Muscle of leg (tissue), 11 donors: ENCODE data around the gene NCDN. TPM values are rescaled to one million over a fixed set of nuclear protein-coding genes. Genes with fewer than 3 reads are reported as not detected.

ENCODE experiments used
- DNase-seq: peaks from one replicate; pipeline ENCODE4 v3.0.0; 2013
- H3K27ac ChIP-seq: one replicate; pipeline ENCODE4 v1.5.1; 2013; ENCODE audit warnings: mild to moderate bottlenecking, low read length, control low read depth
- H3K27me3 ChIP-seq: one replicate; pipeline ENCODE4 v1.6.1; 2013; ENCODE audit warnings: low read length; ENCODE audit not compliant: control insufficient read depth, insufficient read depth
- H3K36me3 ChIP-seq: one replicate; pipeline ENCODE4 v1.6.1; 2013; ENCODE audit warnings: low read length; ENCODE audit not compliant: control insufficient read depth, insufficient read depth
- H3K4me1 ChIP-seq: one replicate; pipeline ENCODE4 v1.6.1; 2013; ENCODE audit warnings: low read length; ENCODE audit not compliant: control insufficient read depth, insufficient read depth
- H3K4me3 ChIP-seq: one replicate; pipeline ENCODE4 v1.5.1; 2013; ENCODE audit warnings: low read length, control low read depth
- H3K9me3 ChIP-seq: replicated peaks from 2 replicates; pipeline ENCODE4 v1.6.1; 2013; ENCODE audit warnings: low read depth, low read length; ENCODE audit not compliant: control insufficient read depth
- WGBS: methylation state at CpG from one replicate; pipeline ENCODE4 v1.1.5; 2013; ENCODE audit warnings: missing lambda C conversion rate; ENCODE audit not compliant: insufficient coverage; 5-methylcytosine and 5-hydroxymethylcytosine counted together
- polyA plus RNA-seq, 8 donors: library from polyadenylated mRNA; unstranded; fragments of 120-200 nt; gene quantifications; one replicate each; pipeline versions ENCODE4 v1.2.1 to v1.2.3, GENCODE V29; 2013; ENCODE audit warnings: inconsistent platforms in 1 of 8, low replicate concordance in 1 of 8; ENCODE audit not compliant: insufficient read length in 8 of 8, insufficient read depth in 1 of 8
- total RNA-seq: library from RNA; stranded (reverse); fragments of 120-200 nt; gene quantifications from one replicate; pipeline ENCODE4 v1.2.4, GENCODE V29; 2013

Gene NCDN
- total and polyA plus RNA-seq, 9 donors, result 9.9 to 20.0 (median 15.8) TPM

DNA sequence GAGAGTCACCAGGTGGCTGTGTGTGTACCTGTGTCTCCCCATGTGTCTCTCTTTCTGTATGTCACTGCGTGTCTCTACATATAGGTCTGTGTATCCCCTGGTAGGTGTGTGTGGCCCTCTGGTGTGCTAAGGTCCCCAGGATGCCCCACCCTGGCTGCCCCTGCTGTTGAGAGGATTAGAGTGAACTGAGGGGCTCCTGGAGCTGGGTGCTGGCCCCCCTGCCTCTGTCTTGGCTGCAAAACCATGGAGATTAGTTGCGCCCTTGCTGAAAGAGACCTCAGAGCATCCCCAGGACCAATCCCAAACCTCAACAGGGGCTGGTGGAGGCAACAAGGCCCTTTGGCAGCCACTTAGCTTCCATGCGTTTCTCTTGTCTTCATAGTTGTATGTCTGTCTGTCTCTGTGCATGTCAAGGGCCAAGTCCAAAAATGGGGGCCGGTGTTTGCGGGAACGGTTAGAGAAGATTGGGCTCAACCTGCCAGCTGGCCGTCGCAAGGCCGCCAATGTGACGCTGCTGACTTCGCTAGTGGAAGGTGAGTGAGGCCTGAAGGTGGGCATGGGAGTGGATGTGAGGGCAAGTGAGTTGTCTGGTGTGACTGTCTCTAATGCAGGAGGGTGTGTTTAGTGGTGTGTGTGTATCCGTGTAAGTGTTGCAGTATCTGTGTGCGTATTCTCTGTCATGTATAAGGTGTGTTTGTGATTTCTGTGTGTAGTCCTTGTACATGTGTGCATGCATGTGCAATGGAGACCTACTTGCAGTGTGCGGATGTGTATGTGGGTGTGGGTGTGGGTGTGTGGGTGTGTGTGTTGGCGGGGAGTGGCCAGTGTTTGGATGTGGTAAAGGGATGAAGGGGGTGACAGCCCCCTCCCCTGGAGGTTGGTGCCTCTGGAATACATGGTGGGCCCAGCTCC is 32.2 kb downstream of the NCDN start:
- Histone ChIP-seq H3K27me3 (no peaks in the 10 kb centered on the region), H3K4me1 (no peaks in the 10 kb centered on the region), H3K36me3 (no peaks in the 10 kb centered on the region), H3K9me3 (no peaks in the 10 kb centered on the region), H3K27ac (no peak overlapping the region), H3K4me3 (no peak overlapping the region)
- WGBS, result 93% methylated on average over 15 of the region's 15 CpGs
- DNase-seq, result no peak

DNA sequence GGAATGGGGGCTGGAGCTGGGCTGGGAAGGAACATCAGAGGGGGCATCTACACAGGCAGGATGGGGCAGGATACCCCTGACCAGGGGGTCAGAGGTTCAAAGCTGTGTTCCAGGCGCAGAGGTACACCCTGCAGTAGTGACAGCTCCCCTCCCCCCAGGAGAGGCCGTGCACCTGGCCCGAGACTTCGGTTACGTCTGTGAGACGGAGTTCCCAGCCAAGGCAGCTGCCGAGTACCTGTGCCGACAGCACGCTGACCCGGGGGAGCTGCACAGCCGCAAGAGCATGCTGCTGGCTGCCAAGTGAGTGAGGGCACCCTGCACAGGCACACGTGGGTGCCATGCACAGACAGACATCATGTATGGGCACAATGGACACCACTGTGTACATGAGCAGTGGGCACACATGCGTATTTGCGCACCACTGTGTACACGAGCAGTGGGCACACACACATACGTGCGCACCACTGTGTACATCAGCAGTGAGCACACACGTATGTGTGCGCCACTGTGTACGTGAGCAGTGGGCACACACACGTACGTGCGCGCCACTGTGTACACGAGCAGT is 33.0 kb downstream of the NCDN start:
- no peak overlapping the region for H3K27ac ChIP-seq
- no peaks in the 10 kb centered on the region for H3K4me1 ChIP-seq
- no peak for DNase-seq
- H3K4me3 ChIP-seq, result no peak overlapping the region
- peaks cover 2% of the 10 kb centered on the region for H3K36me3 ChIP-seq
- 83% methylated on average over 24 of the region's 25 CpGs for WGBS
- H3K9me3 ChIP-seq, result no peaks in the 10 kb centered on the region
- H3K27me3 ChIP-seq, result no peaks in the 10 kb centered on the region

DNA sequence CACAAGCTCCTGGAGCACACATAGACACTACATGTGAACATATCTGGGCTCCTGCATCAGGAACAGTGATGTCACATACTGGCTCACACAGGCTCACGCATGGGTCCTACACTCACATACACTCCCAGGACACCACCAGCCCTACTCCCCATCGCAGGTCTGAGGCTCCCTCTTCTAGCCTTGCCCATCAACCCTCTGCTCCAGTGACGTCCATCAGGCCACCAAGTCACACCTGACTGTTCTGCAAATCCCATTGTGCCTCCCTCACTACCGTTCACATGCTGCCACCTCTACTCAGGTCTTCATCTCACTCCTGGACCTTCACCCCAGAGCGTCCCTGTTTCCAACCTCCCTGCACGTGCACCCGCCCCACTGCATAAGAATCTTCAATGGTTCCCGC is 33.6 kb downstream of the NCDN start:
- DNase-seq, result no peak
- no peaks in the 10 kb centered on the region for H3K27me3 ChIP-seq
- 80% methylated on average over 4 of the region's 8 CpGs for WGBS
- H3K4me1 ChIP-seq, result no peaks in the 10 kb centered on the region
- no peak overlapping the region for H3K27ac ChIP-seq
- H3K4me3 ChIP-seq, result no peak overlapping the region
- peaks cover 4% of the 10 kb centered on the region for H3K36me3 ChIP-seq
- no peaks in the 10 kb centered on the region for H3K9me3 ChIP-seq

DNA sequence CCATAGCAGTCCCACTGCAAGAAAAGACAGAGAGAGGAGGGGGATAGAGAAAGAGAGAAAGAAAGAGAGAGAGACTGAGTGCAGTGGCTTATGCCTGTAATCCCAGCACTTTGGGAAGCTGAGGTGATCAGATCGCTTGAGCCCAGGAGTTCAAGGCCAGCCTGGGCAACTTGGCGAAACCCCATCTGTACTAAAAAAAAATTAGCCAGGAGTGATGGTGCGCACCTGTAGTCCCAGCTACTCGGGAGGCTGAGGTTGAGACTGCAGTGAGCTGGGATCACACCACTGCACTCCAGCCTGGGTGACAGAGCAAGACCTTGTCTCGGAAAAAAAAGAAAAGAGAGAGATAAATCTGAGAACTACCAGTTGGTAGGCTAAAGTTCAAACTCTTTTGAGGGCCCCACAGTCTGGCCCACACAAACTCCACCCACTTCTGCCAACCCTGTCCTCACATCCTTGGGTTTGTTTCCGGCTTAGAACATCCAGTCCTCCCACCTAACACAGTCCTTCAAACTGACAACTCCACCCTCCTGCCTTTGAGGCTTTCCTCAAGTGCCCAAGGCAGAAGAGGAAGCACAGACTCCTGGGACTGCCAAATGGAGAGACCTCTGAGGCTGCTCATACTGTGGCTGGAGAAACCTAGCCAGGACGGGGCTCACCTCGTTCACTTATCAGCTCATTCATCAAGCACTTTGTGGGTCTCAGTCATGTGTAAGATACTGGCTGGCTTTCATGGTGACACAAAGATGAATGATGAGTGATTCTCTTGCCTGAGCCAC is 35.6 kb downstream of the NCDN start:
- Histone ChIP-seq H3K9me3 (no peaks in the 10 kb centered on the region), H3K27ac (no peak overlapping the region), H3K4me1 (no peaks in the 10 kb centered on the region), H3K27me3 (no peaks in the 10 kb centered on the region), H3K36me3 (peaks cover 8% of the 10 kb centered on the region), H3K4me3 (no peak overlapping the region)
- DNase-seq, result no peak
- WGBS, result 77% methylated on average over 4 of the region's 8 CpGs

DNA sequence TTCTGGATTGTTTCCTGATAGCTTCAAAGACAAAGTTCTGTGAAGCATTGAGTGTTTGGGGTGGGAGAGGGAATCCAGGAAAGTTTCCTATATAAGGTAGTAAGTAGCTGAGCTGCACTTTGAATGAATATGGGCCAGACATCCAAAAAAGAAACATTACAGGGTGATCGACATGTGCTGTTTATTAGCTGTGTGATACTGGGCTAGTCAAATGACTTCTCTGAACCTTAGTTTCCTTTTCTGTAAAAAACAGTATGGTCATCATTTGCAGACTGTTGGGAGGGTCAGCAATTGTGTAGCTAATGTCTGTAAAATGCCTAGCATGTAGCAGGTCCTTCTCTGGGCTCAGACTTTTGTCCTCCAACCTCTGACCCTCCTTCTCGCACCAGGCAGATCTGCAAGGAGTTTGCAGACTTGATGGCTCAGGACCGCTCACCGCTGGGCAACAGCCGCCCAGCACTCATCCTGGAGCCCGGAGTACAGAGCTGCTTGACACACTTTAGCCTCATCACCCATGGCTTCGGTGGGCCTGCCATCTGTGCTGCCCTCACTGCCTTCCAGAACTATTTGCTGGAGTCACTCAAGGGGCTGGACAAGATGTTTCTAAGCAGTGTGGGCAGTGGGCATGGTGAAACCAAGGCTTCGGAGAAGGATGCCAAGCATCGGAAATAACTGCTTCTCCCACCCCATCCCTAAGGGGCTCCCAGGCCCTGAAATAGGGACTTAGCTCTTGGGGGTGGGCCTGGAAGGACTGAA is 36.6 kb downstream of the NCDN start:
- 100% methylated on average over 5 of the region's 9 CpGs for WGBS
- Histone ChIP-seq H3K4me3 (no peak overlapping the region), H3K36me3 (peaks cover 8% of the 10 kb centered on the region), H3K9me3 (no peaks in the 10 kb centered on the region), H3K27ac (no peak overlapping the region), H3K27me3 (no peaks in the 10 kb centered on the region), H3K4me1 (no peaks in the 10 kb centered on the region)
- no peak for DNase-seq

DNA sequence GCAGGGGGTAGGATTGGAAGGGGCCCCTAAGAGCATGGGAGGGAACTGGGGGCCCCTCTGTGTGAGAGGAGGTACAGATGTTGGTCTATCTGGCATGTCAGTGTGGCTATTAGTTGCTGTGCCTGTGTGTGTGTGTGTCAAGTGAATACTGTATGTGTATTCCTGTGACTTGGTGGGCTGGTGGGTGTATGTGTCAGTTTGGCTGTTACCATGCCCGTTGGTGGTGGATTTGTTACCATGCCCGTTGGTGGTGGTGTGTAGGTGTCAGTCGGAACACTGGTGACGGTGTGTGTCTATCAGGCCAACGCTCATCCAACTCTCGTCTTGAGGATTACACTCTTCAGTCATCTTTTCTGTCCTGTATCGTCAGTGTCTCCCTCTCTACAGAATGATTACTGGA is 38.1 kb downstream of the NCDN start:
- no peak overlapping the region for H3K4me3 ChIP-seq
- H3K4me1 ChIP-seq, result no peaks in the 10 kb centered on the region
- WGBS, result 86% methylated on average over 4 of the region's 7 CpGs
- no peaks in the 10 kb centered on the region for H3K27me3 ChIP-seq
- H3K27ac ChIP-seq, result no peak overlapping the region
- no peak for DNase-seq
- no peaks in the 10 kb centered on the region for H3K9me3 ChIP-seq
- H3K36me3 ChIP-seq, result peaks cover 8% of the 10 kb centered on the region

DNA sequence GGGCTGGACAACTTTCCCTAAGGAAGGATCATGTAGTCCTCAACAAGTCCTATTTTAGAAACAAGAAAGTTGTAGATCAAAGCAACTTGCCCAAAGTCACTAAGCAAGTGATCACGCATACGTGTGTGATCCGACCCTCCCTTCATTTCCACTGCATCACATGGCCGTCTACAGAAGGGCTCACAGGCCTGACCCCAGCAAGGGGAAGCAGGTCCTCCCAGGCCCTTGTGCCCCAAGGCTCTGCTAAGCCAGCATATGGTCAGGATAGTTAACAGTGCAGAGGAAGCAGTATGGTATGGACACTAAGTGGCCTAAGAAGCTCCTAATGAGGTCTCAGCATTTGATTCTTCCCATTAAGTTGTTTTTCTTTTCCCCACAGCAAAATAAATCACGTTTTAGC is 40.3 kb downstream of the NCDN start:
- H3K36me3 ChIP-seq, result peaks cover 19% of the 10 kb centered on the region
- H3K4me1 ChIP-seq, result no peaks in the 10 kb centered on the region
- H3K4me3 ChIP-seq, result no peak overlapping the region
- no peaks in the 10 kb centered on the region for H3K9me3 ChIP-seq
- WGBS, result no CpG with 5 or more reads among the region's 5 CpGs
- H3K27me3 ChIP-seq, result no peaks in the 10 kb centered on the region
- H3K27ac ChIP-seq, result no peak overlapping the region
- DNase-seq, result no peak

DNA sequence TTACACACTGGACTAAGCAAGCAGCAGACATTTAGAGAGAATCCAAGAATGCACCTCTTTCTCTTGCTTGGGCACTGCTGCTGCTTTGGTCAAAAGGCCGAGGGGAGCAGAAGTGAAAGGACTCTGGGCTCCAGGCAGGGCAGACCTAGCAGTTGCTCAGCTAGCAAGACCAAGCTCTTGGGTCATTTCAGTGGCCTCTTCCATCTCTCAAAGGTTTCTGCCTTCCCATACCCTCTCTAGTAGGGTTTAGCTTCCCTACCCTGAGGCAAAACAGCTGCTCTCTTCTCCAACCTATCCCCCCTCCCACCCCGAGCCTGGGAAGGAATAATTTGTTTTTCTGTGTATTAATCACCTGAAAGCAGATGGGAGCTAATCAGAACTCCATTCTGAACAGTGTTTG is 41.3 kb downstream of the NCDN start:
- DNase-seq, result no peak
- 69% methylated on average over 1 of the region's 2 CpGs for WGBS
- H3K27ac ChIP-seq, result no peak overlapping the region
- no peaks in the 10 kb centered on the region for H3K9me3 ChIP-seq
- peaks cover 29% of the 10 kb centered on the region for H3K36me3 ChIP-seq
- H3K27me3 ChIP-seq, result no peaks in the 10 kb centered on the region
- H3K4me1 ChIP-seq, result no peaks in the 10 kb centered on the region
- H3K4me3 ChIP-seq, result no peak overlapping the region

DNA sequence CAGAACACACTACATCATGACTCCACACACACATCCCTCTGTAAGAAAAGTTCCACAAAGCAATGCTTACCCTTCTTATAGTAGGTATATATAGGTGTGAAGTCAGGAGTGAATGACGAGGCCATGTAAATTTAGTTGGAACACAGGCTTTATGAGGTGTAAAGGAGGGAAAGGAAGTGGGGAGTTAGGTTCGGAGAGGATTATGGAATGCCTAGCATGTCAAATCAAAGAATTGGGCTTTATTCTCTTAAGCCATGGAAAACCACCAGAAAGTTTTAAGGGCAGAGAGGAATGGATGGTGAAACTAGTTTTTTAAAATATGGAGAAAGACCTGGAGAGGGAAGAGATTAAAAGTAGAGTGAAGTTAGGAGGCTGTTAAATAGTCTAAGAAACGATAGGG is 41.8 kb downstream of the NCDN start:
- no peak for DNase-seq
- 56% methylated on average over 3 of the region's 3 CpGs for WGBS
- Histone ChIP-seq H3K4me1 (no peaks in the 10 kb centered on the region), H3K9me3 (no peaks in the 10 kb centered on the region), H3K27ac (no peak overlapping the region), H3K36me3 (peaks cover 32% of the 10 kb centered on the region), H3K4me3 (no peak overlapping the region), H3K27me3 (no peaks in the 10 kb centered on the region)
